ENCODE data around the gene UMOD. TPM values are rescaled to one million over a fixed set of nuclear protein-coding genes. Genes with fewer than 3 reads are reported as not detected.

The UMOD gene
- total and polyA plus RNA-seq, 7 donors: not detected

- no peak overlapping the region for H3K27ac ChIP-seq
- no peaks in the 10 kb centered on the region for H3K4me1 ChIP-seq
- no peak for TF ChIP-seq CTCF (IDR thresholded peaks at IDR 0.05)
- no peak overlapping the region for H3K4me3 ChIP-seq
- ATAC-seq (no peak), DNase-seq (no peak)
- H3K27me3 ChIP-seq (ENCODE audit: insufficient read depth in 3 of 3, low read length in 2 of 3): no peaks in the 10 kb centered on the region
- no peaks in the 10 kb centered on the region for H3K9me3 ChIP-seq
- intact Hi-C loops (cut with DNase I): no loop called here
- WGBS, 3 donors: 58 to 62% (median 58%) methylated on average over 5 of the region's 5 CpGs
- H3K36me3 ChIP-seq (ENCODE audit: insufficient read depth in 1 of 2, low read depth in 1 of 2): no peaks in the 10 kb centered on the region
These were observed 19.4 kb downstream of the UMOD start for GRCh38 chr16:20333120-20333519.

- Histone ChIP-seq H3K9me3 (no peaks in the 10 kb centered on the region), H3K27me3 (ENCODE audit: insufficient read depth in 3 of 3, low read length in 2 of 3) (no peaks in the 10 kb centered on the region), H3K27ac (no peak overlapping the region), H3K36me3 (ENCODE audit: insufficient read depth in 1 of 2, low read depth in 1 of 2) (no peaks in the 10 kb centered on the region), H3K4me3 (no peak overlapping the region), H3K4me1 (no peaks in the 10 kb centered on the region)
- no peak for TF ChIP-seq CTCF (IDR thresholded peaks at IDR 0.05)
- WGBS, 3 donors: 76 to 84% (median 78%) methylated on average over 8 of the region's 8 CpGs
- DNase-seq: no peak
- no peak for ATAC-seq
- intact Hi-C loops (cut with DNase I): no loop called here
These were observed 20.1 kb downstream of the UMOD start for GRCh38 chr16:20332411-20332810.

GRCh38 chr16:20331635-20332034, 20.9 kb downstream of the UMOD start:
- Histone ChIP-seq H3K36me3 (ENCODE audit: insufficient read depth in 1 of 2, low read depth in 1 of 2) (no peaks in the 10 kb centered on the region), H3K4me1 (no peaks in the 10 kb centered on the region), H3K9me3 (no peaks in the 10 kb centered on the region), H3K27me3 (ENCODE audit: insufficient read depth in 3 of 3, low read length in 2 of 3) (no peaks in the 10 kb centered on the region), H3K4me3 (no peak overlapping the region), H3K27ac (no peak overlapping the region)
- 70 to 72% (median 70%) methylated on average over 5 of the region's 5 CpGs for WGBS, 3 donors
- TF ChIP-seq CTCF (IDR thresholded peaks at IDR 0.05): no peak
- DNase-seq (no peak), ATAC-seq (no peak)
- intact Hi-C loops (cut with DNase I): no loop called here

GRCh38 chr16:20329392-20330138, 22.9 kb downstream of the UMOD start:
- Histone ChIP-seq H3K27ac (no peak overlapping the region), H3K9me3 (no peaks in the 10 kb centered on the region), H3K27me3 (ENCODE audit: insufficient read depth in 3 of 3, low read length in 2 of 3) (no peaks in the 10 kb centered on the region), H3K4me1 (no peaks in the 10 kb centered on the region), H3K36me3 (ENCODE audit: insufficient read depth in 1 of 2, low read depth in 1 of 2) (no peaks in the 10 kb centered on the region), H3K4me3 (no peak overlapping the region)
- no peak for TF ChIP-seq CTCF (IDR thresholded peaks at IDR 0.05)
- DNase-seq: no peak
- 69 to 70% (median 69%) methylated on average over 5 of the region's 5 CpGs for WGBS, 3 donors
- no peak for ATAC-seq
- intact Hi-C loops (cut with DNase I): no loop called here

All from psoas muscle (tissue), 8 donors.